Measurements from ENCODE around the gene HOXB3.

HOXB3 gene

DNA sequence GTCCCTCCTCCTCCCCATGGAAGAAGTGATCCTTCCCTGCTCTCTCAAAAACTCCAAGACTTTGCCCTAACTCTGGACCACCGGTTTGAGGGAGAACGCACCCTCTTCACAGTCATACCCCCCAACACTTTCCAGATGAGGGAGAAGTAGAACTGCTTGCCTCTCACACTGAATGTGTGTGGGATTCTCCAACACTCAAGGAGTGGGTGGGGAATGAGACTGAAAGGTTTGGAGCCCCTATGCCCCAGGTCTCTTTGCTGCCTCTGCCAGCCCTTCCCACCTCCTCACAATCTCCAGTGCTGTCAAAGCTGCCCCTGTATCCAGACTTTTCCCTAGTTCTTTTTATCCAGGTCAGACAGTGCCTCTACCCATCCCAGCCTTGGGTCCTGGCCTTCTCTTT is 23.3 kb downstream of the HOXB3 start:
- no peaks in the 10 kb centered on the region for H3K9me3 ChIP-seq (ENCODE audit: low read length)
- no peaks in the 10 kb centered on the region for H4K20me1 ChIP-seq (ENCODE audit: insufficient read depth, low read length)
- no peak overlapping the region for H3K27ac ChIP-seq (ENCODE audit: low read depth, low read length, poor library complexity, severe bottlenecking)
- H3K4me1 ChIP-seq (ENCODE audit: insufficient read depth, low read length, severe bottlenecking), result no peaks in the 10 kb centered on the region
- no peak overlapping the region for H3K4me3 ChIP-seq (ENCODE audit: low read depth, low read length, poor library complexity, severe bottlenecking)
- TF ChIP-seq, protein P1, sequence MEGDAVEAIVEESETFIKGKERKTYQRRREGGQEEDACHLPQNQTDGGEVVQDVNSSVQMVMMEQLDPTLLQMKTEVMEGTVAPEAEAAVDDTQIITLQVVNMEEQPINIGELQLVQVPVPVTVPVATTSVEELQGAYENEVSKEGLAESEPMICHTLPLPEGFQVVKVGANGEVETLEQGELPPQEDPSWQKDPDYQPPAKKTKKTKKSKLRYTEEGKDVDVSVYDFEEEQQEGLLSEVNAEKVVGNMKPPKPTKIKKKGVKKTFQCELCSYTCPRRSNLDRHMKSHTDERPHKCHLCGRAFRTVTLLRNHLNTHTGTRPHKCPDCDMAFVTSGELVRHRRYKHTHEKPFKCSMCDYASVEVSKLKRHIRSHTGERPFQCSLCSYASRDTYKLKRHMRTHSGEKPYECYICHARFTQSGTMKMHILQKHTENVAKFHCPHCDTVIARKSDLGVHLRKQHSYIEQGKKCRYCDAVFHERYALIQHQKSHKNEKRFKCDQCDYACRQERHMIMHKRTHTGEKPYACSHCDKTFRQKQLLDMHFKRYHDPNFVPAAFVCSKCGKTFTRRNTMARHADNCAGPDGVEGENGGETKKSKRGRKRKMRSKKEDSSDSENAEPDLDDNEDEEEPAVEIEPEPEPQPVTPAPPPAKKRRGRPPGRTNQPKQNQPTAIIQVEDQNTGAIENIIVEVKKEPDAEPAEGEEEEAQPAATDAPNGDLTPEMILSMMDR (IDR thresholded peaks at IDR 0.05; ENCODE audit: low read length), result no peak
- TF ChIP-seq EZH2 (IDR thresholded peaks at IDR 0.05; ENCODE audit: borderline replicate concordance, low read length), result no peak
- H3K27me3 ChIP-seq (ENCODE audit: insufficient read depth, low read length), result no peaks in the 10 kb centered on the region
- H3K4me2 ChIP-seq (ENCODE audit: low read length), result no peak overlapping the region
- H3K9me2 ChIP-seq (ENCODE audit: low read depth, low read length), result no peaks in the 10 kb centered on the region
- no peak overlapping the region for H3K9ac ChIP-seq (ENCODE audit: low read length)
- H3F3A ChIP-seq (ENCODE audit: insufficient read depth, low read length), result no peaks in the 10 kb centered on the region
- H3K79me2 ChIP-seq (ENCODE audit: insufficient read depth, low read length), result no peaks in the 10 kb centered on the region
- H3K36me3 ChIP-seq (ENCODE audit: insufficient read depth, low read length), result no peaks in the 10 kb centered on the region
- no peak overlapping the region for H2AFZ ChIP-seq (ENCODE audit: low read length)

DNA sequence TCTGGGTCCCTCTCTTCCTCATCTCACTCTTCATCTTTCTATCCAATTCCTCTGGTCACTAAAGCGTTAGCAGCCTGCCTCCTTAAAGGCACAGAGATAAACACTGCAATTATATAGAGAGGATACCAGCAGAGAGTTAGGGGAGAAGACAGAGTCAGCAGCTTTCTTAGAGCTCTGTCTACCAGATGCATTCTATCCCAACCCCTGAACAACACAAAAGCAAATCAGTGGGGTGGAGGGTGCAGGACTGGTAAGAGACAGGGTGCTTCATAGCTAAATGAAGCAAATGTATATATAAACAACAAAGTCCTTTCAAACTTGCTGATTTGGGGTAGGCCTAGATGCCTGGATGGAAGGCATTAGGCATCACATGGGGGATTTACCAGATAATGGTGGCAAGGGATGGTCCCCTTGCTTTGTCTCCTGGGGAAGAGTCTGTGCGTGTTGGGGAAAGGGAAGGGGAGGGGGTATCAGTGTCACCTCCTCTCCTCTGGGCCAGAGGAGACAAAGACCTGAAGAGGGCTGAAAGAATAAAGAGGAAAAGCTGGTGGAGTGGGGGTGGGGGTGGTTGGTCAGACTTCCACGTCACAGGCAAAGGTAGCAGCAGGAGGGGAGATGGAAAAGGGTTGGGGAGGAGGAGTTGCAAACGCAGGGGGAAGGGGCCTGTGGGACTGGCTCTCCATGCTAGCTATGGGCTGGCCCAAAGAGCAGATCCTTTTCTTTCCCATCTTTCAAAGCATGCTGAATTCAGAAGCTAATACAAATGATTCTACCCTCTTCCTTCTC is 23.9 kb downstream of the HOXB3 start:
- Histone ChIP-seq H3K27me3 (ENCODE audit: insufficient read depth, low read length) (no peaks in the 10 kb centered on the region), H3K27ac (ENCODE audit: low read depth, low read length, poor library complexity, severe bottlenecking) (no peak overlapping the region), H3K36me3 (ENCODE audit: insufficient read depth, low read length) (no peaks in the 10 kb centered on the region), H3K9me3 (ENCODE audit: low read length) (no peaks in the 10 kb centered on the region), H2AFZ (ENCODE audit: low read length) (no peak overlapping the region), H3F3A (ENCODE audit: insufficient read depth, low read length) (no peaks in the 10 kb centered on the region), H3K9ac (ENCODE audit: low read length) (no peak overlapping the region), H4K20me1 (ENCODE audit: insufficient read depth, low read length) (no peaks in the 10 kb centered on the region), H3K4me1 (ENCODE audit: insufficient read depth, low read length, severe bottlenecking) (no peaks in the 10 kb centered on the region), H3K4me2 (ENCODE audit: low read length) (no peak overlapping the region), H3K79me2 (ENCODE audit: insufficient read depth, low read length) (no peaks in the 10 kb centered on the region), H3K9me2 (ENCODE audit: low read depth, low read length) (no peaks in the 10 kb centered on the region), H3K4me3 (ENCODE audit: low read depth, low read length, poor library complexity, severe bottlenecking) (no peak overlapping the region)
- no peak for TF ChIP-seq EZH2 (IDR thresholded peaks at IDR 0.05; ENCODE audit: borderline replicate concordance, low read length)
- TF ChIP-seq, protein P1 (IDR thresholded peaks at IDR 0.05; ENCODE audit: low read length), result no peak

DNA sequence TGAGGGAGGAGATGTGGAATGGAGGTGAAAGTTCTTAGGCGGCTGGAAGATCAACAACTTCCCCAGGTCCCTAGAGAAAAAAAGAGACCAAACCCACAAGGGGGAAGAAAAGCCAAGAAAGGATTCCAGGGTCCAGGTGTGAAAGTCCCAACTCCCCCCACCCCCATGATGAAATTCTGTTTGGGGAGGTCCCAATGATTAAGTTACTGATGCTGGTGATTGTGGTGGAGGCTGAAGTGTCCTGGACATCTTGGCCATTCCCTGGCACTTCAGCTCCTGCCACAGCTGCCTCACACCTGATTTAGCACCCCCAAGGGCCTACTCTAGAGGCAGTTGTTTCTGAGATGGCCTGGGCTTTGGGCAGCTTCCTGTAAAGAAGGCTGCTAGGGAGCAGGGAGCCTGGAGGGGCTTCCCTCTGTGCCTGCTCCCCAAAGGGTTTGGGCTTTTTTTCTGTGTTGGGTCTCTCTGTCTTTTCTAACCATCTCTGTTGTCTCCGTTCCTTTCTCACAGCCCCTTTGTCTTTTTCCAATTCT is 25.0 kb downstream of the HOXB3 start:
- no peak overlapping the region for H3K9ac ChIP-seq (ENCODE audit: low read length)
- no peak overlapping the region for H3K4me2 ChIP-seq (ENCODE audit: low read length)
- H3F3A ChIP-seq (ENCODE audit: insufficient read depth, low read length), result no peaks in the 10 kb centered on the region
- TF ChIP-seq, protein P1 (IDR thresholded peaks at IDR 0.05; ENCODE audit: low read length), result no peak
- no peak for TF ChIP-seq EZH2 (IDR thresholded peaks at IDR 0.05; ENCODE audit: borderline replicate concordance, low read length)
- no peaks in the 10 kb centered on the region for H3K36me3 ChIP-seq (ENCODE audit: insufficient read depth, low read length)
- H3K9me3 ChIP-seq (ENCODE audit: low read length), result no peaks in the 10 kb centered on the region
- no peaks in the 10 kb centered on the region for H3K4me1 ChIP-seq (ENCODE audit: insufficient read depth, low read length, severe bottlenecking)
- H3K4me3 ChIP-seq (ENCODE audit: low read depth, low read length, poor library complexity, severe bottlenecking), result no peak overlapping the region
- no peaks in the 10 kb centered on the region for H3K79me2 ChIP-seq (ENCODE audit: insufficient read depth, low read length)
- no peaks in the 10 kb centered on the region for H3K9me2 ChIP-seq (ENCODE audit: low read depth, low read length)
- H2AFZ ChIP-seq (ENCODE audit: low read length), result no peak overlapping the region
- no peak overlapping the region for H3K27ac ChIP-seq (ENCODE audit: low read depth, low read length, poor library complexity, severe bottlenecking)
- H4K20me1 ChIP-seq (ENCODE audit: insufficient read depth, low read length), result no peaks in the 10 kb centered on the region
- H3K27me3 ChIP-seq (ENCODE audit: insufficient read depth, low read length), result no peaks in the 10 kb centered on the region
